Panc1 (cell line): ENCODE measurements around the gene WDR70. TPM values are rescaled to one million over a fixed set of nuclear protein-coding genes. Genes with fewer than 3 reads are reported as not detected.

Source experiments
- ATAC-seq: fragments of 200-7000 bp; cut with Tn5 transposase; 2 replicates; pipeline ENCODE4 v1.9.1; 2020; ENCODE audit warnings: mild to moderate bottlenecking, moderate library complexity
- BruUV-seq: library from RNA; stranded (reverse); fragments of 400-500 nt; replicated peaks from 2 replicates; lab custom pipeline; 2021; lab: Mats Ljungman, UMichigan
- CTCF ChIA-PET: fragments of 300-600 bp; sonication (Branson Sonifier 250); formaldehyde crosslinking; loops from one replicate; lab custom pipeline; 2022; ENCODE audit warnings: antibody characterized with exemption; lab: Charles Lee
- POLR2A ChIA-PET: fragments of 300-600 bp; sonication (Branson Sonifier 250); formaldehyde crosslinking; loops from one replicate; lab custom pipeline; 2022; ENCODE audit warnings: antibody characterized with exemption; lab: Charles Lee
- DNase-seq: peaks from one replicate; pipeline ENCODE4 v3.0.0-alpha.2; 2010; ENCODE audit warnings: low read depth, low spot score
- H3K27ac ChIP-seq: 2 replicates; pipeline ENCODE4 v1.5.1; 2011; ENCODE audit warnings: mild to moderate bottlenecking, low read length, inconsistent platforms
- H3K27me3 ChIP-seq: fragments of 200-500 bp; sonication (Bioruptor generic); 2 replicates; pipeline ENCODE4 v1.6.0; 2014; ENCODE audit warnings: low read length, inconsistent platforms; ENCODE audit not compliant: control insufficient read depth, insufficient read depth
- H3K36me3 ChIP-seq: fragments of 200-500 bp; sonication (Bioruptor generic); 2 replicates; pipeline ENCODE4 v1.5.1; 2014; ENCODE audit warnings: inconsistent platforms, mild to moderate bottlenecking, low read length, moderate library complexity; ENCODE audit not compliant: control insufficient read depth, insufficient read depth
- H3K4me1 ChIP-seq: 2 replicates; pipeline ENCODE4 v1.5.1; 2011; ENCODE audit warnings: inconsistent platforms, mild to moderate bottlenecking, low read length, moderate library complexity; ENCODE audit not compliant: control insufficient read depth, insufficient read depth
- H3K4me3 ChIP-seq, 2 experiments: 2 replicates each; pipeline ENCODE4 v1.5.1; 2011 to 2012; ENCODE audit warnings: low read depth in 2 of 2, low read length in 2 of 2, mild to moderate bottlenecking in 2 of 2, inconsistent platforms in 1 of 2, moderate library complexity in 1 of 2
- H3K9me3 ChIP-seq: fragments of 200-500 bp; sonication (Bioruptor generic); 2 replicates; pipeline ENCODE4 v1.5.1; 2014; ENCODE audit warnings: low read depth, mild to moderate bottlenecking, inconsistent platforms, low read length, moderate library complexity; ENCODE audit not compliant: control insufficient read depth, insufficient read depth
- CTCF ChIP-seq: fragments of 450-650 bp; IDR thresholded peaks from 2 replicates; pipeline ENCODE4 v1.5.1; 2017; ENCODE audit warnings: mild to moderate bottlenecking
- POLR2AphosphoS5 ChIP-seq: IDR thresholded peaks from 2 replicates; pipeline ENCODE4 v1.6.1; 2012; ENCODE audit warnings: mild to moderate bottlenecking, low read depth, low read length, moderate library complexity
- REST ChIP-seq, 2 experiments: IDR thresholded peaks; 2 replicates each; pipeline ENCODE4 v1.6.1; 2011 to 2012; ENCODE audit warnings: low read depth in 2 of 2, control low read depth in 1 of 2, low read length in 1 of 2, mild to moderate bottlenecking in 1 of 2, moderate library complexity in 1 of 2; ENCODE audit not compliant: insufficient read depth in 1 of 2
- SIN3A ChIP-seq: IDR thresholded peaks from 2 replicates; pipeline ENCODE4 v1.6.1; 2012; ENCODE audit warnings: low read depth, mild to moderate bottlenecking, low read length, moderate library complexity, borderline replicate concordance; ENCODE audit not compliant: insufficient read depth
- TCF7L2 ChIP-seq: IDR thresholded peaks from 2 replicates; pipeline ENCODE4 v1.6.1; 2011; ENCODE audit warnings: mild to moderate bottlenecking, low read depth, low read length, inconsistent platforms
- in situ Hi-C: cut with HindIII; loops from 2 replicates; pipeline ENCODE4 v1.10.0; 2016; ENCODE audit warnings: low sequenced_read_pairs, low pct_unique_long_range_greater_than_20kb
- intact Hi-C: fragments of 100-400 bp; cut with micrococcal nuclease; formaldehyde crosslinking; loops from one replicate; pipeline ENCODE4 v1.10.0; 2022; ENCODE audit not compliant: unreplicated experiment
- total RNA-seq: library from RNA; stranded (reverse); gene quantifications from one replicate; pipeline ENCODE4 v1.2.1, GENCODE V29; 2021; ENCODE audit not compliant: unreplicated experiment

WDR70 gene
- total RNA-seq, 1 experiment from 2014 or later, result 29.5 TPM

GRCh38 chr5:37532976-37533740, 154.0 kb downstream of the WDR70 start:
- H3K27me3 ChIP-seq, result no peaks in the 10 kb centered on the region
- no peak overlapping the region for H3K27ac ChIP-seq
- H3K4me1 ChIP-seq, result no peaks in the 10 kb centered on the region
- H3K36me3 ChIP-seq, result no peaks in the 10 kb centered on the region
- TF ChIP-seq POLR2AphosphoS5 (no peak), CTCF (no peak), SIN3A (no peak), TCF7L2 (no peak), REST (IDR thresholded peaks at IDR 0.05; ENCODE audit: insufficient read depth in 1 of 2, low read depth in 2 of 2, low read length in 1 of 2) (no peak)
- ChIA-PET CTCF (no interaction called here), POLR2A (no interaction called here)
- in situ Hi-C loops (no loop called here), intact Hi-C loops (no loop called here)
- BruUV-seq, result no TSS peak
- ATAC-seq, result no peak
- H3K4me3 ChIP-seq, result no peak overlapping the region
- no peaks in the 10 kb centered on the region for H3K9me3 ChIP-seq
- DNase-seq, result no peak

GRCh38 chr5:37533851-37534250, 154.7 kb downstream of the WDR70 start:
- in situ Hi-C loops, result no loop called here
- no peaks in the 10 kb centered on the region for H3K9me3 ChIP-seq

More at GRCh38 chr5:37533851-37534250, 154.7 kb downstream of the WDR70 start:
- Histone ChIP-seq H3K4me1 (no peaks in the 10 kb centered on the region), H3K4me3 (no peak overlapping the region), H3K27ac (no peak overlapping the region), H3K36me3 (no peaks in the 10 kb centered on the region), H3K27me3 (no peaks in the 10 kb centered on the region)
- DNase-seq, result no peak
- ChIA-PET POLR2A (no interaction called here), CTCF (no interaction called here)
- intact Hi-C loops, result no loop called here
- no TSS peak for BruUV-seq
- TF ChIP-seq POLR2AphosphoS5 (no peak), CTCF (no peak), REST (IDR thresholded peaks at IDR 0.05; ENCODE audit: insufficient read depth in 1 of 2, low read depth in 2 of 2, low read length in 1 of 2) (no peak), TCF7L2 (no peak), SIN3A (no peak)
- no peak for ATAC-seq
